Astrocyte of the cerebellum (primary cell): ENCODE data around the gene EYS.
"Not testable (repeated sequence)": the region's sequence is repeated elsewhere in the genome, so short reads cannot be mapped to it uniquely, and the experiment has no call there.

Source experiments
- DNase-seq: peaks from one replicate; pipeline ENCODE4 v3.0.0-alpha.2; 2011; ENCODE audit warnings: low read depth
- H3K4me3 ChIP-seq: 2 replicates; pipeline ENCODE4 v1.5.1; 2011; ENCODE audit warnings: mild to moderate bottlenecking, low read depth, low read length, moderate library complexity
- in situ Hi-C: cut with HindIII; loops from 2 replicates; pipeline ENCODE4 v1.10.0; 2017; ENCODE audit warnings: low sequenced_read_pairs
- TF ChIP-seq, protein P1 (sequence below): IDR thresholded peaks from 2 replicates; pipeline ENCODE4 v1.5.1; 2012; ENCODE audit warnings: low read length, low read depth, moderate library complexity, mild to moderate bottlenecking; ENCODE audit errors: missing control alignments

Gene EYS

DNA sequence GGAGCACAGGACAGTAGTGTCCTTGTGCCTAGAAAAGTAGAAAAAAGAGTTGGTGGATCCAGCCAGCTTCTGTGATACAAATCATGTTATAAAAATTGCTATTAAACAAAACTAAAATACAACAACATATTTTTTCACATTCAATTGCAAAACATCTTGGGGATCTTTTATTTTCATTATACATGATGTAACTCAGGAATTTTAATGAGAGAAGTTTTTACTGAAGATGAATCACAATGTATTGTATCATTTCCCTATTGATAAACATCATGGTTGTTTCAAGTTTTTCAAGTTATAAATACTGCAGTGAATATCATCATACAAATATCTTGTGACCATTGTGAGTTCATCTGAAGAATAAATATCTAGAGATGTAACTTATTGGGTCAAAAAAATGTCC is 1463.4 kb downstream of the EYS start:
- H3K4me3 ChIP-seq = no peak overlapping the region
- in situ Hi-C loops = no loop called here
- TF ChIP-seq, protein P1, sequence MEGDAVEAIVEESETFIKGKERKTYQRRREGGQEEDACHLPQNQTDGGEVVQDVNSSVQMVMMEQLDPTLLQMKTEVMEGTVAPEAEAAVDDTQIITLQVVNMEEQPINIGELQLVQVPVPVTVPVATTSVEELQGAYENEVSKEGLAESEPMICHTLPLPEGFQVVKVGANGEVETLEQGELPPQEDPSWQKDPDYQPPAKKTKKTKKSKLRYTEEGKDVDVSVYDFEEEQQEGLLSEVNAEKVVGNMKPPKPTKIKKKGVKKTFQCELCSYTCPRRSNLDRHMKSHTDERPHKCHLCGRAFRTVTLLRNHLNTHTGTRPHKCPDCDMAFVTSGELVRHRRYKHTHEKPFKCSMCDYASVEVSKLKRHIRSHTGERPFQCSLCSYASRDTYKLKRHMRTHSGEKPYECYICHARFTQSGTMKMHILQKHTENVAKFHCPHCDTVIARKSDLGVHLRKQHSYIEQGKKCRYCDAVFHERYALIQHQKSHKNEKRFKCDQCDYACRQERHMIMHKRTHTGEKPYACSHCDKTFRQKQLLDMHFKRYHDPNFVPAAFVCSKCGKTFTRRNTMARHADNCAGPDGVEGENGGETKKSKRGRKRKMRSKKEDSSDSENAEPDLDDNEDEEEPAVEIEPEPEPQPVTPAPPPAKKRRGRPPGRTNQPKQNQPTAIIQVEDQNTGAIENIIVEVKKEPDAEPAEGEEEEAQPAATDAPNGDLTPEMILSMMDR = no peak
- no peak for DNase-seq

DNA sequence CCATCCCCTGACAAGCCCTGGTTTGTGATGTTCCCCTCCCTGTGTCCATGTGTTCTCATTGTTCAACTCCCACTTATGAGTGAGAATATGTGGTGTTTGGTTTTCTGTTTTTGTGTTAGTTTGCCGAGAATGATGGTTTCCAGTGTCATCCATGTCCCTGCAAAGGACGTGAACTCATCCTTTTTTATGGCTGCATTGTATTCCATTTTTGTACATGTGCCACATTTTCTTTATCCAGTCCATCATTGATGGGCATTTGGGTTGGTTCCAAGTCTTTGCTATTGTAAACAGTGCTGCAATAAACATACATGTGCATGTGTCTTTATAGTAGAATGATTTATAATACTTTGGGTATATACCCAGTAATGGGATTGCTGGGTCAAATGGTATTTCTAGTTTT is 1468.1 kb downstream of the EYS start:
- H3K4me3 ChIP-seq, DNase-seq, in situ Hi-C loops: not testable (repeated sequence)

DNA sequence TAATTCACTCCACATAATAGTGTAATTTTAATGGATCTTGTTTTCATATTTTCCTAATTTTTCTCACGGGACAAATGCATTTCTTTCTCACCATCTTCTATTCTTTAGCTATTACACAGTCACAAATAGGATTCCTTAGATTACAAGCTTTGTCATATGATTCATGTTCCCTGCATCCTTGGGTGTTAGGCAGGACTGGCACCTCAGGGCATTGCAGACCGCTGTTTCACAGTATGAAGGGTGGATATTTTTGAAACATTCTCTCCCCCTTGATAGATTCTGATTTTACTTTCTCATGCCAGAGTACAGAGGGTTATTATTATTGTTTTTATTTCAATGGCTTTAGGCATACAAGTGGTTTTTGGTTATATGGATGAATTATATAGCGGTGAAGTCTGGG is 1469.0 kb downstream of the EYS start:
- in situ Hi-C loops = no loop called here
- DNase-seq = no peak

DNA sequence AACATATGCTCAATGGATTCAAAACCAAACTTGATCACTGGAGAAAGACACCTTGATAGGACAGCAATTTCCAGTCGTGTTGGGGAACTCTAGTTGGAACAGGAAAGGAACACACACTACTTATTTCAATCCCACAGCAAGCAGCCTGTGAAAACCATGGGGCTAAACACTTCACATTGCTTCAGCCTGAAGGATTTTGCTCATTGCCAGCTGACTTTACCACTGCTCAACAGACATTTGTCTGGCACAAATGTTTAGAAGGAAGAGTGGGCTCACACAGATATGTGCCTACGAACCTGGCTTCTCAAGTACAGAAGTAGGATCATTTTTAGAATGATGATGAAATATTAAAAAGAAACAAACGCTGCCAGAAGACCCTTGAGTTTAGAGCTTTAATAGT is 1473.3 kb downstream of the EYS start:
- in situ Hi-C loops = no loop called here
- no peak for DNase-seq
- H3K4me3 ChIP-seq = no peak overlapping the region
- TF ChIP-seq, protein P1 = no peak

More for the DNA sequence above, 1469.0 kb downstream of the EYS start:
- H3K4me3 ChIP-seq = no peak overlapping the region
- TF ChIP-seq, protein P1 = no peak

DNA sequence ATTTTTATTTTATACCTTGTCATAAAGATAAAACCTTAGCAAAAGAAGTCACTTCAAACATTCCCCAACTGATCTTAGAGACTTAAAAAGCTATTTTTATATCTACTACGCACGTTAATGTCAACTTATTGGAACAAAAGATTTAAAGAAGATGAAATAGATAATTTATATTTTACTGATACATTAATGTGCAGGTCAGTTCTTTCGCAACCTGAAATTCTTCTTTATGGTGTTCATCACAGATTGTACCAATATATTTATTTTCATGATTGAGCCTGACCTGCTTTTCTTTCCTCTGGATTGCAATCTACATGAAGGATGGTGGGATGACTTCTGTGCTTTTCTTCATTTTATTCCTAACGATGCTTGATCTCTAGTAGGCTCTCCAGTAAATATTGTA is 1475.1 kb downstream of the EYS start:
- TF ChIP-seq, protein P1 = no peak
- H3K4me3 ChIP-seq = no peak overlapping the region
- in situ Hi-C loops = no loop called here
- DNase-seq = no peak

DNA sequence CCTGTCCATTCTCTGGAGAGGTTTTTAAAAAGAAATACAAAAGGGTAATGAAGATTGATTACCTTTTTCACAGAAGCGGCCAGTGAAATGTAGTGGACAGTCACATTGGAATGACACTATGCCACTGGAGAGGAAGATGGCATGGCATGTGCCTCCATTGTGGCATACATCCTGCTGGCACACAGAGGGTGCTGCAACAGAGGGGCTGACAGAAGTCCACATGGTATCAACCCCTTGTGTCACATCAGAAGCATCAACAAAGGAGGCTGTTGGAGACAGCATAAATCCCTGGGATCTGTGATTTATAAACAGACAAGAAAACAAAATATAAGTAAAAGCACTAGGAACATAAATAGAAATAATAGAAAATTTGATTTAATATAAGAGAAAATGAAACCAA is 1476.5 kb downstream of the EYS start:
- no peak overlapping the region for H3K4me3 ChIP-seq
- DNase-seq = no peak
- in situ Hi-C loops = no loop called here
- TF ChIP-seq, protein P1 = no peak

DNA sequence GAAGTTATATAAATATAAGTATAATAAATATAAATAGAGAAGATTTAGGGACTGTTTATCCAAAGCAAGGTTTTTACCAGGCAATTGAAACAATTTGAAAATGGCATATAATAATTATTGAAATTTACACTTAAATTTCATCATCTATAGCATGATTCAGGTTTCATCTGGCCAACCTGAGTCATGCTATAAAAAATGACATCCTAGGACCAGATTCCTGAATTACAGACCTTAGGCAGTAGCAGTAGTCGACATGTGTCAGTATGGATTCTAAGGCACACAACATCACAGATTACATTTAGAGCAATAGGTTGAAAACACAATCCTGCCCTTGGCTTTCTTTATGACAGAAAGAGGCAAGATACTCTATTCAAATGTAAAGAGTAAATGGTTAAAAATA is 1479.2 kb downstream of the EYS start:
- in situ Hi-C loops = no loop called here
- TF ChIP-seq, protein P1 = no peak
- DNase-seq = no peak
- no peak overlapping the region for H3K4me3 ChIP-seq
